AML-193 (cell line): ENCODE results near the gene GPM6B.

Experiments
- DNase-seq, 2 experiments: peaks; one replicate each; lab custom pipeline; 2025; lab: John Stamatoyannopoulos, UW

Gene GPM6B

GRCh38 chrX:13824746-13825145, 7.9 kb upstream of the GPM6B start:
- DNase-seq = no peak

DNA sequence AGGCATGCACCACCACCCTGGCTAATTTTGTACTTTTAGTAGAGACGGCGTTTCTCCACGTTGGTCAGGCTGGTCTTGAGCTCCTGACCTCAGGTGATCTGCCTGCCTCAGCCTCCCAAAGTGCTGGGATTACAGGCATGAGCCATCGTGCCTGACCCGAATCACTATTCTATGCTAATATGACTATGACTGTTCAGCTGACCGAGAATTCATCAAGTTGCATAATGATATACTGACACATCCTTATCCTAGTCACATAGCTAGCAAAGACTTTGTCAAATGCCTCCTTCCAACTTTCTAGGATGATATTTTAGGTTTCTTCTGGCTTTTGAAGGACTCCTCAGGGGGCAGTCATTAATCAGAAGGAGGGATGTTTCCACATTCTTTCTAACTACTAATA, 4.8 kb upstream of the GPM6B start:
- no peak for DNase-seq

DNA sequence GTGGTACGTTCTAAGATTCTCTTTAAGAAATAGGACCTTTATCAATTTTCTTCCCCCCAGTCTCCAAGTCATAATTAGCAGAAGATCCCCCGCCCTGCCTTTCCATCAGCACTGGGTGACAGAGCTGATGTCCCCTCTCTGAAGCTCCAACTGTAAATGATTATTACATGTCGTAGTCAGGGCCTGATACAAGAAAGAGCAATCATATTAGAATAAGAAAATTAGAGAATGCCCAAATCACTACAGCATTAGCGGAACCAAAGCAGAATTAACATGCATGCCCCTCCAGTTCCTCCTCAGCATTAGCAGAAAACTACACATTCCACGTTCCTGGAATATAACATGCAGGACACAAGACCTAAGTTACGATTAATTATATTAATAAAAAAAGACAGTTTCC, 717 bp downstream of the GPM6B start:
- no peak for DNase-seq

DNA sequence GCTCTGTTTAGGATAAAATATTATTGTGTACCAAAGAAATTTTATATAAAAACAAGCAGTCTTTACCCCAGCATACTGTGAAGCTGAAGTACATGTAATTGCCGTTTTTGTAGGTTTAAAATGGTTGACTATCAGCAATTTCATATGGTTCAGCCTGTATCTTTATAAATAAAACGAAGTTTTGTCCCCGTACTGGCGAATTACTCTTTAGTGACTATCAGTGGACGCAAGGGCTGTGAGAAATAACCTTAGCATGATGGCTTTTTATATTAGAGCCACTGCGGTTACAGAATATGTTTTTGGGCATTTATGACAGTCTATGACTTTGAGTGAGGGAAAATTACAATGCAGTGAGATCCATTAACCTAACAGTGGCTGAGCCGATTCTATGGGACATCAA, 1.2 kb downstream of the GPM6B start:
- DNase-seq = no peak

DNA sequence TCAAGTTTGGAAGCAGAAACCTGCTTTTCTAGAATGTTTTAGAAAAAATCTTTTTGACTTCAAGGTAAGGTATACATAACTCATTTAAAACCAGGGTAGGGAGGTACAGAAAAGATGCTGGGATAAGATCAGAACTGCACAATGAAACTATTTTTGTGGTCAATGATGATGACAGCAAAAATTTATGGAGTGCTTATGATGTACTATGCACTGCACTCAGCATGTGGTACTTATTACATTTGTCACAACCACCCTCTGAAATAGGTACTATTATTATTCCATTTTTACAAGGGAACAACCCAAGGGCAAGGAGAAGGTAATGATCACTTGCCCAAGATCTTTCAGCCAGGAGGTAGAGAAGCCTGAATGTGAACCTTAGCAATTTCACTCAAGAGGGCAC, 8.0 kb downstream of the GPM6B start:
- DNase-seq = no peak

DNA sequence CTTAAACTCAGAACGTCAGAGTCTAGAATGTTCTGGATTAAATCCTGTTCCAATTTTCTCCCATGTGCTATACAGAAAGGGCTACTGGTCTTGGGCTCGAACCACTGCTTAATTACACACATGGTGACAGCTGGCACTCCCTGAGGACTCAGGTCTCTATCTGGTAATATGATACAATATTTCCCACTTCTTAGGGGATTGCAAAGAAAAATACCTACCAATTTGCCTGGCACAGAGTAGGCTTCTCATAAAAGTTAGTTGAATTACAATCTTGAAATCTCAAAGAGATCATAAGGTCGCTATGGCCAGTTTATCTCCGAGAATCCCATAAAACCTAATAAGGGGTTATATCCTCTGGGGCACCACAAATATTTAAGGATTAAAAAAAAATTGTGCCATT, 8.6 kb downstream of the GPM6B start:
- DNase-seq = no peak

- no peak for DNase-seq
These were observed 11.7 kb downstream of the GPM6B start for GRCh38 chrX:13805241-13805640.

DNA sequence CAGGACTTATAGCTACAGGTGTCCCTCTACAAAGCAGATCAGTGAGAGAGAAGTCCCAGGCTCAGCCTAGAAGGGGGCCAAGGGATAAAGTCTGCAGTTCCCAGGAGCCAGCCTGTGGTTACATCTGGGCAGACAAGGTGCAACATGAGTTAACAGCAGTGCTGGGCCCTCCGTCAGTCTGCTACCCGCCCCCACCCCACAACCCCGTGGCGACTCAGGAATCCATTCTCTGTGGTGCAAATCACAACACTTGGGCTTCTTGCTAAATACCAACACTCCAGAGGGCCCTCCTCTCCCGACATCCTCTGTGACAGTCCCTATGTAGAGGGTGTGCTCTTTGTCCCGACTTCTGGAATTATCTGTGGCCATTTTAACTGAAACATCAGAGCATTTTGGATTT, 13.8 kb downstream of the GPM6B start:
- no peak for DNase-seq

GRCh38 chrX:13798184-13798583, 18.7 kb downstream of the GPM6B start:
- no peak for DNase-seq

GRCh38 chrX:13797512-13797911, 19.4 kb downstream of the GPM6B start:
- no peak for DNase-seq

DNA sequence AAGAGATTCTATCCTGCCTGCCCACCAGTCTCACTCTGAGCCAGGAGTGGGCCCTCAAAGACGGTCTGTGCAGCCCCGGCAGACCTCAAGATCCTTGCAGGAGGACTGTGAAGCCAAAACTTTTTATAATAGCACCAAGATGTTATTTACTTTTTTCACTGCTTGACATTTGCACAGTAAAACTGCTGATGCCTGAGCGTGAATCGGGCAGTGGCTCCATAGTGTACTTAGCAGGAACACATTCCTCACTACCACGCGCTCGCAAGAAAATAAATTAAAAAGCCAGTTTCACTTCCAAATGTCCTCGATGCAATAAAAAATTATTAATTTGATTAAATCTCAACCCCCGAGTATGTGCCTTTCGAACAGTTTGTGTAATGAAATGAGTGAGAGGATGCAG, 22.5 kb downstream of the GPM6B start:
- DNase-seq = no peak

- no peak for DNase-seq
These were observed 23.0 kb downstream of the GPM6B start for GRCh38 chrX:13793897-13794296.

- DNase-seq = no peak
These were observed 25.3 kb downstream of the GPM6B start for GRCh38 chrX:13791559-13791958.

- DNase-seq = no peak
These were observed 25.7 kb downstream of the GPM6B start for GRCh38 chrX:13791145-13791544.

DNA sequence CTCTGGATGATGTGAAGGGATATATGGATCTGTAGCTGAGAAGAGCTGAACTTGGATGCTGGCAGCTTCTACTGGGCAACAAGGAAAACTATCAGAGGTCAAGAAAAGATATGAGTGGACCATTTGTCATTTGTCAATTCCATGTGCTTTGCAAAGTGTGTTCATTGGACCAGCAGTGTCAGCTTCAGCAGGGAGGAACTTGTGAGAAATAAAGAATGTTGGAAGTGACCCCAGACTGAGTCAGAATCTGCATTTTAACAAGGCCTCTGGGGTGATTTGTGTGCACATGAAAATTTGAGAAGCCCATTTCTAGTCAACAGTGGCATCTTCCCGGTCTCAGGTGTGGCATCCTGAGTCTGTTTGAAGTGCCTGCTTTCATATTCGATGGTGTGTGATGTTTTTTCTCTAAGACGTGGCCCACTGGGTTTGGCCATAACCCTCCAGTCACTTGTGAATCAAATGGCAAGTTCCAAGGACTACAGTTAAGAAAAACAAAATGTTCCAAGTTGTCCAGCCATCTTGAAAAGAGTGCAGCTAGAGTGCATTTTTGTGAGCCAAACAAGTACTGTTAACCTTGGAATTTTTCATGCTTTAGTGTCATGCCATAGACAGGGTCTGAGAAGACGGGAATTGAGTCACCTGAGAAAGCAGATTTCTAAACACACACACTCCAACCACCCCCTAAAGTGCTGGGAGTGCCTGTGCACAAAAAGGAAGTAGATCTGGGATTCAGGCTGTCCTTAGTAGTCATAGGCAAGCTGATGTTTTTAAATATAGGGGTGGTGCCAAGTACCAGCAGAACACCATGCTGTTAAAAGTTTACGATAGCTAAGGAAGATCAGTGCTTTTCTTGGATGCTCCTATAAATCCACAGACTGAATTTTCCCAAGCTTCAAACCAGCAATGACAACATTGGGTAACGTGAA, 26.4 kb downstream of the GPM6B start:
- no peak for DNase-seq

GRCh38 chrX:13786048-13786447, 30.8 kb downstream of the GPM6B start:
- no peak for DNase-seq

- DNase-seq = no peak
These were observed 35.9 kb downstream of the GPM6B start for GRCh38 chrX:13780868-13781427.

DNA sequence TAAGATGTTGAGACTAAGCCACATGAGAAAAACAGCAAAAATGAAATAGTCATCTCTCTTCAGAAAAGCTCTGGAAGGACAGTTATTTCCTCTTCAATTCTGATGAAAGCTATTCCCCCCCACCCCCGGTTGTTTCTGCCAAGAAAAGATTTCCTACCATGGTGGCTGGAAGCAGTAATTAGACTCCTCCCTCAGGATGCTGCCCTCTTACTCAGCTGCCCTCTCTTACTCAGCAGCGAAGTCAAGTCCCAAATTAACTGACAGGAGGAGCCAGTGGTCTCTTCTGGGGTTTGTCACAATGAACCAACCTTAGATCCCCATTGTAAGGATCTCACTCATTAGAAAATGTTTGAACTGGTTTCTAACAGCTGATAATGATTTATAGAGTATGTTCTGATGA, 38.0 kb downstream of the GPM6B start:
- DNase-seq = no peak

DNA sequence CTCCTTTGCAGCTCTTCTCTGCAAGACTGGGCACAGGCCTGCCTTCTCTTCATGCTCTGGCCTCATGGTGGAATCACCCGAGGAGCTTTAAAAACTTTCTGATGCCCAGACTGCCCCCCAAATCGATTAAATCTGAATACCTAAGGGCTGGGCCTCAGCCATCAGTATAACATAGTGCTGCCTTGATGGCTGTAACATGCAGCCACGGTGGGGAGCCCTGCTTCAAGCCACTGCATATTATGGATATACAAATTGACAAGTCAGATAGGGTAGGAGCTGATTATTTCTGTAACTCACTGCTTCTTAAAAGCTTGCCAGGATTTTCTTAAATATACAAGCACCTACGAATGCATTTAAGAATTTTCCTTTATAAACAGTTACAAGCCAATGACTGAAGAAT, 40.5 kb downstream of the GPM6B start:
- no peak for DNase-seq

DNA sequence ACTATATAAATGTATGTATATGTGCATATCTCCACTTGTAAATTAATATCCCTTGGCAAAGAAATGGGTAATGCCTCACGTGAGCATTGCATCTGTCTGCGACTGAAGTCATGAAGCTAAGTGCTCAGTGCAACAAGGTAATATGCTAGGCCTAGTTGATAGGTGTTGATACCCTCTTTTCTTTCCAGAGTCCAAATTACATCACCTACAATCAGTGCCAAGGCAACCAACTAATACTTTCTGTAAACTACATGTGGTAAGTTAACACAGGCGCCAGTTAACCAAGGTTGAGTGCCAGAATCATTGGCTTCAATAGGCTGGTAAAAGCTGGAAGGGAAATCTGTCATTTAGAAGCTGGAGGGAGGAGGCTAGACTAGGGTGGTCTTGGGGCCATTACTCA, 41.1 kb downstream of the GPM6B start:
- DNase-seq = no peak

DNA sequence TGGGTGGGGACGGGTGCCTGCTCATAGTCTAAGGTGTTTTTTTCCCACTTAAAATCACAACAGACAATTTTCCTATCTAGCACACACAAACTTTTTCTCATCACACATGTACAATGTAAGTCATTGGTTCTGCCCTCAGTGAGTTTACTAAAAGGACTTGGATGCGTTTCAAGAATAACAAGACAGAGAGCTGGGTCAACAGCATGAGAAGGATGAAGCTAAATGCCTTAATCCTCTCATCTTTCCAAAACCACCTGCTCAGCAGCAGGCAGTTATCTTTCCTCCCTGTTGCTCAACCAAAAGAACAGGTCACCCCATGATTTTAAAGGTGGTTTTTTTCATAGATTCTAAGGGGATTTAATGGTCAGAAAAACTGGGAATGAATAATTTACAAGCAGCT, 42.2 kb downstream of the GPM6B start:
- no peak for DNase-seq

DNA sequence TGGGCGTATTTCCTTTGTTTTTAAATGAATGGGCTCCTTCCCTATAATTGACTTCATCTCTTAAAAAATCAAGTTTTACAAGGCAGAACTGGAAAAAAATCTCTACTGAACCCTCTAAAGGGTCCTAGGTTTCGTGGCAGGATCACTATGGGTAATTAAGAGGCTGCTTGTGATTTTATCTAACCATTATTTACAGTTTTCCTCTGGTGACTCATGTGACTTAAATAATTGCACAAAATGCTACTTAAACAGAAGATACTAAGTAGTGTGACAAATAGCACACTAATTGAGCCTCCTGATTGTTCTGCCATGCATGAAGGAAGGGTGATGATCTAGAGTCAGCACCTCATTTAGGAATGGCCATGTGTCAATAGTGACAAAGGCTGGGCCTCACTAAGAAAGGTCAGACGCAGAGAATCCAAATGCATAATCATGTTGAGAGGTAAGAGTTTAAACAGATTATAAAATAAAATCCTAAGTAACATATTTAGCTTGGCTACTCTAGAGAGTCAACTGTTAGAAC, 46.8 kb downstream of the GPM6B start:
- no peak for DNase-seq

GRCh38 chrX:13768939-13769338, 48.0 kb downstream of the GPM6B start:
- DNase-seq = no peak

DNA sequence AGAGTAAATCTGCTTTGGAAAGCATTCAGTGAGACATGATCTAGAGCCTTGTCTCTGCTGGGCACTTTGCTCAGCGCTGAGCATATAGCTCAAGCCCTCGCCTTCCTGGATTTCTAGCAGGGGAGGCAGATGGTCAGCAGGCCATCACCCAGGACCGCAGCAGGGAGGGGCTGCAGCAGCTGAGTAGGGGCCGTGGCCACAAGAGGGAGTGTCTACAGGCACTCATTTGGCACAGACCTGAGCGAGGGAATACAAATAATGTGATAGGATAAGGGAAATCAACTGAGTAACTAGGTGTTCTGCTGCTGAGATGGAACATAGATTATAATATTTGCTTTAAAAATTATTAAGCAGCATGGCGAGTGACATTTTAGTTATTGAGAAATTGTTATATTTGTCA, 52.1 kb downstream of the GPM6B start:
- no peak for DNase-seq
